ENCODE measurements around the gene RAMACL. TPM values are rescaled to one million over a fixed set of nuclear protein-coding genes. Genes with fewer than 3 reads are reported as not detected.

RAMACL gene
- total RNA-seq, 2 donors from 2014 or later, result 0.99 to 10.9 TPM

GRCh38 chr6:166632731-166633130, 46.3 kb upstream of the RAMACL start:
- DNase-seq (no peak), ATAC-seq (no peak)
- Histone ChIP-seq H3K27me3 (no peaks in the 10 kb centered on the region), H3K36me3 (replicated peaks in 1 of 2; ENCODE audit: insufficient read depth in 1 of 2, low read depth in 2 of 2) (no peaks in the 10 kb centered on the region), H3K27ac (no peak overlapping the region), H3K4me1 (peaks cover 9% of the 10 kb centered on the region), H3K4me3 (no peak overlapping the region), H3K9me3 (no peaks in the 10 kb centered on the region)
- intact Hi-C loops (cut with DNase I), result no loop called here
- 87 to 89% methylated on average over 10 to 11 of the region's 11 CpGs for WGBS, 2 donors
- no peak for TF ChIP-seq POLR2A (IDR thresholded peaks at IDR 0.05)
- TF ChIP-seq, protein P1, sequence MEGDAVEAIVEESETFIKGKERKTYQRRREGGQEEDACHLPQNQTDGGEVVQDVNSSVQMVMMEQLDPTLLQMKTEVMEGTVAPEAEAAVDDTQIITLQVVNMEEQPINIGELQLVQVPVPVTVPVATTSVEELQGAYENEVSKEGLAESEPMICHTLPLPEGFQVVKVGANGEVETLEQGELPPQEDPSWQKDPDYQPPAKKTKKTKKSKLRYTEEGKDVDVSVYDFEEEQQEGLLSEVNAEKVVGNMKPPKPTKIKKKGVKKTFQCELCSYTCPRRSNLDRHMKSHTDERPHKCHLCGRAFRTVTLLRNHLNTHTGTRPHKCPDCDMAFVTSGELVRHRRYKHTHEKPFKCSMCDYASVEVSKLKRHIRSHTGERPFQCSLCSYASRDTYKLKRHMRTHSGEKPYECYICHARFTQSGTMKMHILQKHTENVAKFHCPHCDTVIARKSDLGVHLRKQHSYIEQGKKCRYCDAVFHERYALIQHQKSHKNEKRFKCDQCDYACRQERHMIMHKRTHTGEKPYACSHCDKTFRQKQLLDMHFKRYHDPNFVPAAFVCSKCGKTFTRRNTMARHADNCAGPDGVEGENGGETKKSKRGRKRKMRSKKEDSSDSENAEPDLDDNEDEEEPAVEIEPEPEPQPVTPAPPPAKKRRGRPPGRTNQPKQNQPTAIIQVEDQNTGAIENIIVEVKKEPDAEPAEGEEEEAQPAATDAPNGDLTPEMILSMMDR (IDR thresholded peaks at IDR 0.05), result no peak

- Histone ChIP-seq H3K9me3 (no peaks in the 10 kb centered on the region), H3K4me1 (peaks cover 17% of the 10 kb centered on the region), H3K27ac (no peak overlapping the region), H3K27me3 (no peaks in the 10 kb centered on the region), H3K36me3 (replicated peaks in 1 of 2; ENCODE audit: insufficient read depth in 1 of 2, low read depth in 2 of 2) (no peaks in the 10 kb centered on the region), H3K4me3 (no peak overlapping the region)
- DNase-seq (no peak), ATAC-seq (no peak)
- 69 to 84% methylated on average over 5 to 6 of the region's 6 CpGs for WGBS, 2 donors
- TF ChIP-seq POLR2A (IDR thresholded peaks at IDR 0.05), result no peak
- TF ChIP-seq, protein P1 (IDR thresholded peaks at IDR 0.05), result no peak
- intact Hi-C loops (cut with DNase I), result no loop called here
These were observed 44.0 kb upstream of the RAMACL start for GRCh38 chr6:166630462-166630861.

DNA sequence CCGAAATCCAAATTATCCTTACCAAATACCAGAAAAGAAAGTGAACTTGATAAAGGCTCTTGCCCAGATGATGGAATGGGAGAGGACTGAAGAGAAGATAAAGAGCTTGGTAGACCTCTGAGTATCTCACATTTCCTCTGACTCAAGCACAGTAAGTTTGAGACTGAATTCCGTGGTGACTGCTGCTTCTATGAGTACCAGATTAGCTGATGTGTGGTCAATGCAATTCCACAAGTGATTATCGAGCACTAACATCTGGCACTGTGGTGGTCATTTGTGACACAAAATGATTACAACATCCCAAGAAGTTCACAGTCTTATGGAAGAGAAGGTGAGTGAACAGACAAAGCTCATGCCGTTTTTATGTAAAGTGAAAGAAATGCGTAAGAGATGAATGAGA, 43.1 kb upstream of the RAMACL start:
- H3K27me3 ChIP-seq, result no peaks in the 10 kb centered on the region
- intact Hi-C loops (cut with DNase I), result no loop called here
- no peak for DNase-seq
- 80 to 88% methylated on average over 5 of the region's 5 CpGs for WGBS, 2 donors
- no peak overlapping the region for H3K4me3 ChIP-seq
- no peak for ATAC-seq
- H3K4me1 ChIP-seq, result peaks cover 23% of the 10 kb centered on the region
- TF ChIP-seq POLR2A (IDR thresholded peaks at IDR 0.05), result no peak
- TF ChIP-seq, protein P1 (IDR thresholded peaks at IDR 0.05), result no peak
- H3K9me3 ChIP-seq, result no peaks in the 10 kb centered on the region
- H3K27ac ChIP-seq, result no peak overlapping the region
- H3K36me3 ChIP-seq (replicated peaks in 1 of 2; ENCODE audit: insufficient read depth in 1 of 2, low read depth in 2 of 2), result no peaks in the 10 kb centered on the region

GRCh38 chr6:166627875-166628801, 41.7 kb upstream of the RAMACL start:
- peak; percentile 27 for ATAC-seq
- intact Hi-C loops (cut with DNase I), result no loop called here

More at GRCh38 chr6:166627875-166628801, 41.7 kb upstream of the RAMACL start:
- DNase-seq, result peak; percentile 71 to 79 (median 78)
- H3K36me3 ChIP-seq (replicated peaks in 1 of 2; ENCODE audit: insufficient read depth in 1 of 2, low read depth in 2 of 2), result no peaks in the 10 kb centered on the region
- H3K27me3 ChIP-seq, result no peaks in the 10 kb centered on the region
- H3K27ac ChIP-seq, result peak overlapping the region; percentile 74 to 92 (median 88)
- no peaks in the 10 kb centered on the region for H3K9me3 ChIP-seq
- peaks cover 34% of the 10 kb centered on the region for H3K4me1 ChIP-seq
- H3K4me3 ChIP-seq, result peak overlapping the region; percentile 3 to 61
- TF ChIP-seq, protein P1 (IDR thresholded peaks at IDR 0.05), result peak in 1 of 7 experiments; percentile 8
- no peak for TF ChIP-seq POLR2A (IDR thresholded peaks at IDR 0.05)
- 0 to 1% methylated on average over 33 to 61 of the region's 61 CpGs for WGBS, 2 donors
